Activated CD8-positive, alpha-beta T cell treated with anti-CD3 and anti-CD28 coated beads, Interleukin-2, amount 10 ng/mL, durations not matched to agents 7 days and 5 days (primary cell): ENCODE results near the gene FERMT3. TPM values are rescaled to one million over a fixed set of nuclear protein-coding genes. Genes with fewer than 3 reads are reported as not detected.
A peak's percentile ranks its signal among the peaks of the same experiment; 100 is the strongest.

Experiments used
- ATAC-seq: fragments of 150-1000 bp; cut with Tn5 transposase; one replicate; pipeline ENCODE4 v1.10.0; 2021; ENCODE audit warnings: moderate library complexity
- CTCF ChIA-PET: fragments of 350-600 bp; sonication (Branson Sonifier 250); formaldehyde crosslinking; loops from one replicate; lab custom pipeline; 2021; ENCODE audit warnings: antibody characterized with exemption; lab: Charles Lee
- POLR2A ChIA-PET: fragments of 350-600 bp; sonication (Branson Sonifier 250); formaldehyde crosslinking; loops from one replicate; lab custom pipeline; 2021; ENCODE audit warnings: antibody characterized with exemption; lab: Charles Lee
- DNase-seq: peaks from one replicate; pipeline ENCODE4 v3.0.0-alpha.2; 2020
- H3K27ac Mint-ChIP-seq: one replicate; pipeline ENCODE4 v1.8.0; 2021; ENCODE audit warnings: mild to moderate bottlenecking, mixed read lengths
- H3K27me3 Mint-ChIP-seq: one replicate; pipeline ENCODE4 v1.8.0; 2021; ENCODE audit warnings: low read depth, mixed read lengths
- H3K36me3 Mint-ChIP-seq: one replicate; pipeline ENCODE4 v1.8.0; 2021; ENCODE audit warnings: low read depth, mixed read lengths
- H3K4me1 Mint-ChIP-seq: one replicate; pipeline ENCODE4 v1.8.0; 2021; ENCODE audit warnings: low read depth, mixed read lengths
- H3K4me3 Mint-ChIP-seq: one replicate; pipeline ENCODE4 v1.8.0; 2021; ENCODE audit warnings: mild to moderate bottlenecking, mixed read lengths
- H3K9me3 Mint-ChIP-seq: one replicate; pipeline ENCODE4 v1.8.0; 2022; ENCODE audit warnings: mixed read lengths; ENCODE audit not compliant: insufficient read depth
- total RNA-seq, 2 experiments: library from RNA; stranded (reverse); gene quantifications; one replicate each; pipeline ENCODE4 v1.2.3, GENCODE V29; 2021

FERMT3 gene
- total RNA-seq, 2 experiments from 2014 or later: 261 to 281 TPM

DNA sequence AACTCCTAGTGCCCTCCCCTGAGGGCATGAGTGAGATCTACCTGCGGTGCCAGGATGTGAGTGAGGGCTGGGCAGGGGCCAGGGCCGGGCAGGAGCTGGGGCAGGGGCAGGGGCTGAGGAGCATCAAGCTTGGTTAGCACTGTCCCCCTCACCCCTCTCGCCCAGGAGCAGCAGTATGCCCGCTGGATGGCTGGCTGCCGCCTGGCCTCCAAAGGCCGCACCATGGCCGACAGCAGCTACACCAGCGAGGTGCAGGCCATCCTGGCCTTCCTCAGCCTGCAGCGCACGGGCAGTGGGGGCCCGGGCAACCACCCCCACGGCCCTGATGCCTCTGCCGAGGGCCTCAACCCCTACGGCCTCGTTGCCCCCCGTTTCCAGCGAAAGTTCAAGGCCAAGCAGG, 13.8 kb downstream of the FERMT3 start:
- Mint-ChIP-seq H3K27me3 (no peaks in the 10 kb centered on the region), H3K9me3 (no peaks in the 10 kb centered on the region), H3K36me3 (peaks cover 47% of the 10 kb centered on the region), H3K27ac (no peak overlapping the region), H3K4me1 (peaks cover 12% of the 10 kb centered on the region), H3K4me3 (no peak overlapping the region)
- DNase-seq (no peak), ATAC-seq (no peak)
- CTCF ChIA-PET: no interaction called here
- POLR2A ChIA-PET: interaction anchor here (6.2 kb wide), 1 partner anchor 13 kb away, joined by 54 read pairs; the partner anchor contains the start of gene FERMT3

DNA sequence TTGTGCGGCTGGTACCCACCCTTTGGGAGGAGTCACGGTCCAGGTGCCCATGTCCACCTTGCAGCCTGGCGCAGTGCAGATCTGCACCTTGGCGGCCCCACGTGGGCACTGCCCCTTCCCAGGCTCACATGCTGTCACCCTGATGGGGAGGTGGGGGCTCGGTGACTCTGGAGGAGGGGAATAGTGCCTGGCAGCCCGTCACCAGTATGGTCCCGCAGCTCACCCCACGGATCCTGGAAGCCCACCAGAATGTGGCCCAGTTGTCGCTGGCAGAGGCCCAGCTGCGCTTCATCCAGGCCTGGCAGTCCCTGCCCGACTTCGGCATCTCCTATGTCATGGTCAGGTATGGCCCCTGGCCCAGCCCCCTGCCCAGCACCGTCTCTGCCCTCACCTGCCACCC, 14.3 kb downstream of the FERMT3 start:
- POLR2A ChIA-PET: interaction anchor here (6.2 kb wide), 1 partner anchor 14 kb away, joined by 54 read pairs; the partner anchor contains the start of gene FERMT3
- CTCF ChIA-PET: no interaction called here
- H3K9me3 Mint-ChIP-seq: no peaks in the 10 kb centered on the region
- peaks cover 44% of the 10 kb centered on the region for H3K36me3 Mint-ChIP-seq
- ATAC-seq (no peak), DNase-seq (no peak)
- H3K4me3 Mint-ChIP-seq: no peak overlapping the region
- H3K4me1 Mint-ChIP-seq: peaks cover 13% of the 10 kb centered on the region
- no peaks in the 10 kb centered on the region for H3K27me3 Mint-ChIP-seq
- H3K27ac Mint-ChIP-seq: no peak overlapping the region

DNA sequence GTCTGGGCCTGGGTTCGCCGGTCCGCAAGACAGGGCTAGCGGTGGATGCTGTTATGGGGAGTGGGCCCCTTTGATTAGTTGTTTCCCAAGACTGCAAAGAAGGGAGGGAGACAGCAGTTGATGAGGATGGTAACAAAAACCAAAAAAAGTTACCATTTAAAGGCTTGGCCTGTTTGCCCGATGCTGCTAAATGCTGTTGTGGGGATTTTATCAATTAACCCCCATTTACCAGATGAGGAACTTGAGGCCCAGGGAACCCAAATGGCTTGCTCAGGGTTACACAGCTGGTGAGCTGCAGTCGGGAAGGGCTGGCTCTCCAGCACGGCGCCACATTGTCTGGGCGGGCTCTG, 16.1 kb downstream of the FERMT3 start:
- Mint-ChIP-seq H3K36me3 (peaks cover 46% of the 10 kb centered on the region), H3K4me3 (no peak overlapping the region), H3K27me3 (no peaks in the 10 kb centered on the region), H3K4me1 (peaks cover 22% of the 10 kb centered on the region), H3K27ac (no peak overlapping the region), H3K9me3 (no peaks in the 10 kb centered on the region)
- ChIA-PET POLR2A (interaction anchor here (0.6 to 5.9 kb wide), 4 partner anchors 16 to 43 kb away, joined by 3 to 83 read pairs (median 30); partner anchors contain the start of genes FERMT3, FKBP2, PPP1R14B and STIP1), CTCF (interaction anchor here (1.6 to 5.3 kb wide), 2 partner anchors 8 to 17 kb away, joined by 5 to 66 read pairs; partner anchors contain the start of gene FERMT3)
- no peak for DNase-seq
- no peak for ATAC-seq

DNA sequence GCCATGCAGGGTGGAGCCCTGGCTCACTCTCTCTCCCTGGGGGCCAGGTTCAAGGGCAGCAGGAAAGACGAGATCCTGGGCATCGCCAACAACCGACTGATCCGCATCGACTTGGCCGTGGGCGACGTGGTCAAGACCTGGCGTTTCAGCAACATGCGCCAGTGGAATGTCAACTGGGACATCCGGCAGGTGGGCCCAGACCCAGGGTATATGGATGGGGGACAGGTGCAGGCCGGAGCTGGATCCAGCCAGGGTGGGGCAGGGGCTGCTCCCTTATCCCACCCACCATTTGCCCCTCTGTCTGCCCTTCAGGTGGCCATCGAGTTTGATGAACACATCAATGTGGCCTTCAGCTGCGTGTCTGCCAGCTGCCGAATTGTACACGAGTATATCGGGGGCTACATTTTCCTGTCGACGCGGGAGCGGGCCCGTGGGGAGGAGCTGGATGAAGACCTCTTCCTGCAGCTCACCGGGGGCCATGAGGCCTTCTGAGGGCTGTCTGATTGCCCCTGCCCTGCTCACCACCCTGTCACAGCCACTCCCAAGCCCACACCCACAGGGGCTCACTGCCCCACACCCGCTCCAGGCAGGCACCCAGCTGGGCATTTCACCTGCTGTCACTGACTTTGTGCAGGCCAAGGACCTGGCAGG, 16.6 kb downstream of the FERMT3 start:
- H3K27ac Mint-ChIP-seq: no peak overlapping the region

DNA sequence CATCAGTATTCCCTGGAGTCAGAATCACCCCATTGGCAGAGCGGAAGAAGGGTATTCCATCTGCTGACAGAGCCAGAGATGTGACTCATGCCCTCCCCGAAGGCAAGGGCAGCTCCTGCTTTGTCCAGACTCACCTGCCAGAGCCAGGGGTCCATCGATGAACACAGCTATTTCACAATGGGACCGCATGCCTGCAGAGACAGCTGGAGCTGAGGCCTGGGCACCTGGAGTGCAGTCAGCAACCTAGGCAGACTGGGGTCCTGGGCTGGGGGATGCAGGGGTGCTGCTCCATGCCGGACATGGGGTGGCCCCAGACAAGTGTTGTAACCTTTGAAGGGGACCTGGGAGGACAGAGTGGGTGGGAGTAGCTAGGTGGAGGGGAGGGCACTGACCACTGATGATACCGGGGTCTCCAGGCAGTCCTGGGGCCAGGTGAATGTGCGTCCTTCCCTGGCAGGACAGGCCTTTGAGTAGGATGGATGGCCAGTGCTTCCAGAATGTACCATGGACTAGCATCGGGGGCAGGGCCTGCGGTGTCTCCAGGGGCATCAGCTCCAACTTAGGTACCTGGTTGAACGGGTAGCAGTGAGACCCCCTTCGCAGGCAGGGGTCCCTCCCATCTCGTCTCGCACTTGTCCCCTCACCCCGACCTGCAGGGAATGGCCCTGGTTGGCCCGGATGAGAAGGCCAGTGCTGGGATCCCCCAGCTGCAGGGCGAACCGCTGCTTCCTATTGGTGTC, 17.8 kb downstream of the FERMT3 start:
- H3K4me1 Mint-ChIP-seq: peaks cover 33% of the 10 kb centered on the region
- no peak for DNase-seq
- ATAC-seq: no peak
- POLR2A ChIA-PET: interaction anchor here (0.7 to 5.9 kb wide), 13 partner anchors 9 to 60 kb away, joined by 3 to 83 read pairs (median 4); partner anchors contain the start of genes BAD, FERMT3, FKBP2 and PPP1R14B
- H3K36me3 Mint-ChIP-seq: peaks cover 36% of the 10 kb centered on the region
- no peaks in the 10 kb centered on the region for H3K9me3 Mint-ChIP-seq
- peak overlapping the region; percentile 88 for H3K27ac Mint-ChIP-seq
- CTCF ChIA-PET: interaction anchor here (0.6 to 5.3 kb wide), 3 partner anchors 10 to 26 kb away, joined by 3 to 66 read pairs (median 5); partner anchors contain the start of gene FERMT3
- H3K27me3 Mint-ChIP-seq: no peaks in the 10 kb centered on the region
- H3K4me3 Mint-ChIP-seq: peak overlapping the region; percentile 88

More for the DNA sequence above, 16.6 kb downstream of the FERMT3 start:
- no peak for DNase-seq
- Mint-ChIP-seq H3K4me3 (no peak overlapping the region), H3K36me3 (peaks cover 45% of the 10 kb centered on the region), H3K9me3 (no peaks in the 10 kb centered on the region), H3K27me3 (no peaks in the 10 kb centered on the region), H3K4me1 (peaks cover 27% of the 10 kb centered on the region)
- CTCF ChIA-PET: interaction anchor here (1.6 to 5.3 kb wide), 2 partner anchors 9 to 17 kb away, joined by 5 to 66 read pairs; partner anchors contain the start of gene FERMT3
- POLR2A ChIA-PET: interaction anchor here (0.6 to 5.9 kb wide), 6 partner anchors 8 to 42 kb away, joined by 3 to 83 read pairs (median 5); partner anchors contain the start of genes FERMT3, FKBP2, PPP1R14B and STIP1
- ATAC-seq: no peak

DNA sequence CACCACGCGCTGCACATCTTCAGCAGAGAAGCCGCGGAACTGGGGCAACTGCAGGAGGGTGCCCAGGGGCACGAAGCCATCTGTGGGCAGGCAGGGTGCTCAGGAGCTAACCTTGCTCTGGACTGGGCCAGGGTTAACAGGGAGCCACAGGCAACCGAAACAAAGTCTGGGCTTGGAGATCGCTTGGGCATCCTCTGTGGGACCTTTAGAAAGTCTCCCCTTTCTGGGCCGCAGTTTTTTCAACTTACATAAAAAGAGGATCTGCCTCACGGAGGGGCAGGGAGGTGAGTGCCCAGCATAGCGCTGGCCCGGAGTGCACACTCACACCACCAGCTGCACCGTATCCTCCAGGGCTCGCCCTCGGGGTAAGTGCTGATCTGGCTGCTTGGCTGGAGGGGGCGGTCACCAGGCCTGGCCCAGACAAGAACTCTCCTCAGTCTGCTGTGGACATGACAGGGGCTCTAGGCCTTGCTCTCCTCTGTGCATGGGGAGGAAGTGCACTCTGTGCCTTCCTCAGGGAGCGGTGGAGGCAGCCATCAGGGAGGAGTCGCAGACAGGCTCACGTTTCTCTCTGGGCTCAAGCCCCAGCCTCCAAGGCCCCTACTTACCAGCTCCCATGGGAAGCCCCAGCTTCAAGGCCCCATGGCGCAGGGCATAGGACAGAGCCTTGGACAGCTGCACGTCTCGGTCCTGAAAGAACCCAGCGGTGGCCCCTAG, 18.5 kb downstream of the FERMT3 start:
- Mint-ChIP-seq H3K36me3 (peaks cover 40% of the 10 kb centered on the region), H3K4me1 (peaks cover 40% of the 10 kb centered on the region), H3K9me3 (no peaks in the 10 kb centered on the region), H3K4me3 (peak overlapping the region; percentile 88), H3K27ac (peak overlapping the region; percentile 88), H3K27me3 (no peaks in the 10 kb centered on the region)
- ChIA-PET CTCF (interaction anchor here (3.3 to 5.3 kb wide), 2 partner anchors 19 to 79 kb away, joined by 12 to 66 read pairs; partner anchors contain the start of genes ESRRA and FERMT3), POLR2A (interaction anchor here (0.8 to 5.9 kb wide), 12 partner anchors 8 to 59 kb away, joined by 3 to 83 read pairs (median 4); partner anchors contain the start of genes BAD, FERMT3, FKBP2 and PPP1R14B)
- ATAC-seq (no peak), DNase-seq (no peak)

DNA sequence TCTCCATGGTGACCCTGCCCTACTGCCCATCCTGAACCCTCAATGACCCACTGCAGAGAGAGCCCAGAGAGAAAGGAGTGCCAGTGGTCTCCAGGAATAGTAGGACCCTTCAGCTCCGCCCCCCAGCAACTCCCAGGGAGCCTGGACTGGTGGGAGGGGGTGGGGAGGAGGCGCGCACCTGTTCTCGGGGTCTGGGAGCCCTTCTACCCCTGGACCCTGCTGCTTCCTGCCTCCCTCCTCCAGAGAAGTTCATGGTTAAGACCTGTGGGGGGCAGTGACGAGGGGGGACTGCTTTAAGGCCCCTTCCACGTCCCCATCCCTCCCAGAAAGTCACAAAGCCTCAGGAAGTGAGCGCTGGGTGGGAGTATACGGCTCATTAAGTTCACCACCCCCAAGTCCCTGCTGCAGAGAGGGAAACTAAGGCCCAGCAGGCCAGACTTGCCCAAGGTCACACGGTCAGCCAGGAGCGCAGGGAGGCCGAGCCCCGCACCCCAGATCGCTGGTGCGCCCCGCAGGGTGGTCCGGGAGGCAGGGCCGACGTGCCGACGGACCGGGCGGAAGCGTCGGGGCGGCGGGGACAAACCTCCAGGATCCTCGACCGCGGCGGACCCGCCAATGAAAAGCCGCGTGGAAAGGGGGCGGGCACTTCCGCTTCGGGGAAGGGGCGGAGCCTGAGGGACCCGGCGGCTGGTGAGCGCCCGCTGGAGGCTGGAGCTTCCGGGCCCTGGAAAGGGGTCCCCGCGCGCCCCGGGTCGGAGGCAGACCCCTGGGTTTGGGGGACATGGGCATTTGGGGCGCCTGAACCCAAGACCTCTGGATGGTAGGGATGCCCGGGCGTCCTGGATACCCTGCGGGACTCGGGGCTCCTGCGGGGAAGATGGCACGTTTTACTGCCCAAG, 19.3 kb downstream of the FERMT3 start, which contains the start of the genes NUDT22 and TRPT1:
NUDT22 (plus strand) TSS at position 667 of the 899 bp plus-strand sequence. CDS start 379 bp downstream, outside the sequence.
TRPT1 (minus strand) TSS at position 579 of the 899 bp plus-strand sequence; CDS start at position 253, 326 bp downstream.
- CTCF ChIA-PET: interaction anchor here (0.7 to 5.3 kb wide), 11 partner anchors 9 to 92 kb away, joined by 3 to 66 read pairs (median 5); partner anchors contain the start of genes ESRRA, FERMT3, PRDX5 and TRMT112
- POLR2A ChIA-PET: interaction anchor here (0.6 to 5.9 kb wide), 16 partner anchors 9 to 130 kb away, joined by 3 to 83 read pairs (median 6); partner anchors contain the start of genes BAD, FERMT3, FKBP2 and GPR137
- peak within 1 kb of the TSS; percentile 91 for H3K27ac Mint-ChIP-seq
- peak; percentile 68 for ATAC-seq
- H3K9me3 Mint-ChIP-seq: no peaks in the 10 kb centered on the region
- H3K4me1 Mint-ChIP-seq: peaks cover 42% of the 10 kb centered on the region
- no peaks in the 10 kb centered on the region for H3K27me3 Mint-ChIP-seq
- H3K36me3 Mint-ChIP-seq: peaks cover 33% of the 10 kb centered on the region
- H3K4me3 Mint-ChIP-seq: peak within 1 kb of the TSS; percentile 88
- DNase-seq: peak; percentile 95

DNA sequence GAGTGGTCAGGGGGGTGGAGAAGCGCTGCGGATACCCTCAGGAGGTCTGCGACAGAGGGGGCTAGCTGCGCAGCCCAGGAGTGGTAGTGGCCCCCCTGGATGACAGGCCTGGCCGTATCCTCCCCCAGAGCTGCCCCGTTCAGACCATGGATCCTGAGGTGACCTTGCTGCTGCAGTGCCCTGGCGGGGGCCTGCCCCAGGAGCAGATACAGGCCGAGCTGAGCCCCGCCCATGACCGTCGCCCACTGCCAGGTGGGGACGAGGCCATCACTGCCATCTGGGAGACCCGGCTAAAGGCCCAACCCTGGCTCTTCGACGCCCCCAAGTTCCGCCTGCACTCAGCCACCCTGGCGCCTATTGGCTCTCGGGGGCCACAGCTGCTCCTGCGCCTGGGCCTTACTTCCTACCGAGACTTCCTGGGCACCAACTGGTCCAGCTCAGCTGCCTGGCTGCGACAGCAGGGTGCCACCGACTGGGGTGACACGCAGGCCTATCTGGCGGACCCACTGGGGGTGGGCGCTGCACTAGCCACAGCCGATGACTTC, 20.1 kb downstream of the FERMT3 start:
- POLR2A ChIA-PET: interaction anchor here (0.6 to 5.9 kb wide), 14 partner anchors 10 to 130 kb away, joined by 3 to 83 read pairs (median 8); partner anchors contain the start of genes BAD, FERMT3, FKBP2 and GPR137
- ATAC-seq (peak; percentile 50), DNase-seq (peak; percentile 79)
- H3K4me1 Mint-ChIP-seq: peaks cover 47% of the 10 kb centered on the region
- peaks cover 28% of the 10 kb centered on the region for H3K36me3 Mint-ChIP-seq
- H3K9me3 Mint-ChIP-seq: no peaks in the 10 kb centered on the region
- CTCF ChIA-PET: interaction anchor here (0.7 to 5.3 kb wide), 12 partner anchors 9 to 91 kb away, joined by 3 to 66 read pairs (median 4); partner anchors contain the start of genes ESRRA, FERMT3, PRDX5 and TRMT112
- H3K27ac Mint-ChIP-seq: peak overlapping the region; percentile 91
- peak overlapping the region; percentile 88 for H3K4me3 Mint-ChIP-seq
- H3K27me3 Mint-ChIP-seq: no peaks in the 10 kb centered on the region

DNA sequence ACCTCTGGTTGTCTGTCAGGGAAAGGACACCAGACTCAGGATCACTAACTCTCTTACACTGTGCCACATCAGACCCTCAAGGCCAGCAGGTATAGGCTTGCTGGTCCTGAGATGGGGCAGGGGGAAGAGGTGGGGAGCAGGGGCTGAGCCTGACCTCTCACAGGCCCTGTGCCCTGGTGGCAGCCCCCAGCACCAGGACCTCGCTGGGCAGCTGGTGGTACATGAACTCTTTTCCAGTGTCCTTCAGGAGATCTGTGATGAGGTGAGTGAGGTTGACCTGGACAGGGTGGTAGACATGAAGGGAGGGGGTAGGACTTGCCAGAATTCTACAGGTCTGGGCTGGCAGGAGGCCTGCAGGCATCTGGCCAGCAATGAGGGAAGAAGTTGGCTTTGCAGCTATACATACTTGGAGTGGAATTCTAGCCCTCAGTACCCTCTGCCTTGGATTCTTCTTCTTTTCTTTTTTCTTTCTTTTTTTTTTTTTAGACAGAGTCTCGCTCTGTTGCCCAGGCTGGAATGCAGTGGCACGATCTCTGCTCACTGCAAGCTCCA, 21.0 kb downstream of the FERMT3 start:
- H3K27ac Mint-ChIP-seq: peak overlapping the region; percentile 91
- ChIA-PET POLR2A (interaction anchor here (0.6 to 5.9 kb wide), 7 partner anchors 12 to 57 kb away, joined by 3 to 83 read pairs (median 8); partner anchors contain the start of genes BAD, FERMT3, FKBP2 and GPR137), CTCF (interaction anchor here (1.0 to 5.3 kb wide), 5 partner anchors 22 to 77 kb away, joined by 4 to 66 read pairs (median 5); partner anchors contain the start of genes ESRRA and FERMT3)
- H3K36me3 Mint-ChIP-seq: peaks cover 29% of the 10 kb centered on the region
- H3K4me1 Mint-ChIP-seq: peaks cover 56% of the 10 kb centered on the region
- DNase-seq (no peak), ATAC-seq (no peak)
- no peaks in the 10 kb centered on the region for H3K9me3 Mint-ChIP-seq
- H3K27me3 Mint-ChIP-seq: no peaks in the 10 kb centered on the region
- H3K4me3 Mint-ChIP-seq: peak overlapping the region; percentile 88
